Activated gamma-delta T cell treated with anti-CD3 and anti-CD28 coated beads, Interleukin-2, amount 50 U/mL, for 16 hours (primary cell): ENCODE measurements around the gene PNP.
"Not testable (repeated sequence)": the region's sequence is repeated elsewhere in the genome, so short reads cannot be mapped to it uniquely, and the experiment has no call there.

Experiments
- DNase-seq: peaks from one replicate; pipeline ENCODE4 v3.0.0-alpha.2; 2020; ENCODE audit warnings: low read depth

PNP gene

GRCh38 chr14:20492486-20492885 is 23.3 kb downstream of the PNP start:
- no peak for DNase-seq

DNA sequence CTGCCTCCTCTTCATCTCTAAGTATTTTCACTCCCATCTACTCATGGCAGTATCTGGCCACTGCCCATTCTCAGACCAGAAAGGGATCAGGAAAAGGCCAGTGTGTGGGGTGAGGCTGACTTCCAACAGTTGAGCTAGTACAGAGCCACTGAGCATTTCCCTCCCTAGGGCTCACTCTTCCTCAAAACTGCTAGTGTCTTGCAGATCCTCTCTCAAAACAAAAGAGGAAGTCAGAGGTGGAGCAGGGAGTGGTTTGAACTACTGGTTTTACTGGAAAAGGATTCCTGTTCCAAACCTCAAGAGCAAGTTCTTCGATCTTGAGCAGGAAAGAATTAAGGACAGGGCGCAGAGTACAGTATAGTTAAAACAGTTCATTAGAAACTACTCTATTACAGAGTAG is 24.4 kb downstream of the PNP start:
- no peak for DNase-seq

DNA sequence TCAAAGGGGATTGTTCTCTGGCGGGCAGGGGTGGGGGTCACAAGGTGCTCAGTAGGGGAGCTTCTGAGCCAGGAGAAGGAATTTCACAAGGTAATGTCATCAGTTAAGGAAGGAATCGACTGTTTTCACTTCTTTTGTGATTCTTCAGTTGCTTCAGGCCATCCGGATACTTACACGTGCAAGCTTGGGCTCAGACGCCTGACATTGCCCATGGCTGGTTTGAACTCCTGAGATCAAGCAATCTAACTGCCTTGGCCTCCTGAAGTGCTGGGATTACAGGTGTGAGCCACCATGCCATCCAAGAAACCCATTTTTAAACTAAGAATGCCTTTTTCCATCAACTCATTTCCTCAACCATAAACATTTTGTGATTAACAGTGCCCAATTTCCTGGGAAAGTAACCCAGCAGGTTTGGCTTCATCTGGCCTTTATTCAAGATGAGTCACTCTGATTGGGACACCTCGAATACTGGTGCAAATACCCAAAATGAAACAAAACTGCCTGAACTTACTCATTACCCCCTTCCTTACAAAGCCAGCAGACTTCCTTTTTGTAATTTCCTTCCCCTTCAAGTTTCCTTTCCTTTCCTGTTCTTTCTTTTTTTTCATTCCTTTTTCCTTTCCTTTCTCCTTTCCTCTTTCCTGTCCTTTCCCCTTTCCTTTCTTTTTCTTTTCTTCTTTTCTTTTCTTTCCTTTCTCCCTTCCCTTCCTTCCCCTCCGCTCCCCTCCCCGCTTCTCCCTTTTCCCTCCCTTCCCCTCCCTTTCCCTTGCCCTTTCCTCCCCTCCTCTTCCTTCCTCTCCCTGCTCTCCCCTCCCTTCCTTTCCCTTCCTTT is 25.9 kb downstream of the PNP start:
- DNase-seq: no peak

DNA sequence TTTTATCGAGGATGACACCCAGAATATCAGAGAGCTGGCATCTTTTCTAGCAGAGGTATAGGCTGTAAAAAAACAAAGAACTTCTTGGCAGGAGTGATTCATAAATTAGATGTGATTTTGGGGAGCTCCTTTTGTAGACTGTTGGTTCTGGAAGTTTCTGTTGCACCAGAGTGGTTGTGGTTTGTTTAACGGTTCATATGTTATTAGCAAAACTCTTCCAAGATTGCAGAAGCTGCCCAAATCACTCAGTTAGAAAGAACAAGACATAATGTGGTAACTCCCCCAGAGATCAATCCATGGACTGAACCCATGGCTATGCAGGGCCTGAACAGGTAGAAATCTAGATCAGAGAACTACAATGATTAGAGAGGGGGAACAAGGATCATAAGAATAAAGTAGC is 29.4 kb downstream of the PNP start:
- DNase-seq: no peak

DNA sequence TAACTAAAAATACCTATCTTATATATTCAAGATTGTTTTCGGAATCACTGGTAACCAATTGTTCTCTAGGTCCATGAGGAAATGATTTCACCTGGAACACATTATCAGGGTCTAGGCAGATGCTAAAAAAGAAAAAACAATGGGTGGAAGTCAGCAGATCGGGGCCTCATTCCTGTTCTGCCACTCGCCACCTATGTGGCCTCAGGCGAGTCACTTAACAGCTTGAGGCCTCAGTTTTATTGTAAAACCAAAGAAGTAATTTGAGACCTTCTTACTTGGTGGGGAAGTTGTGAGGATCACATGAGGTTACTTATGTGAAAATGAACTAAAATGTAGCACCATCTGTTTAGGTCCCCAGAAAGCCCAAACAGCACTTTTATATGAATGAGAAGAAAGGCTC is 29.9 kb downstream of the PNP start:
- DNase-seq: no peak

DNA sequence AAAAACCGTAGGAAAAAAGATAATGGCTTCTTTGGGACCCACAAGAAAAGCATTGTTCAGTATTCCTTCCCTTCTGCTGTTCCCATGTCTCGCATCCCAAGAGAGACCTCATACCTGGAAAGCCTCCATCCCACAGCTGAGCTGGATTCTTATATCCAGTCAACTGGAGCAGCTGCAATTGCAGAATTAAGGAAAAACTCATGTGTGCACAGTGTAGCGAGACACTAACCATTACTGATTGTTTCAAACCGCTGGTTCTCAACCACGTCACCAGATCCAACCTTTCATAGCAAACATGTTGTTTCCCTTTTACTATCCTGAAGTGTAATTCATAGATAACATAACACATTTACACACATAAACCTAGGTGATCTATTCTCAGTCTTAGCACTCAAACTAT is 30.7 kb downstream of the PNP start:
- no peak for DNase-seq

GRCh38 chr14:20501346-20501745 is 32.1 kb downstream of the PNP start:
- DNase-seq: no peak

- DNase-seq: no peak
Observed at GRCh38 chr14:20503898-20504297, 34.7 kb downstream of the PNP start.

GRCh38 chr14:20506276-20506675 is 37.1 kb downstream of the PNP start:
- not testable (repeated sequence) for DNase-seq

DNA sequence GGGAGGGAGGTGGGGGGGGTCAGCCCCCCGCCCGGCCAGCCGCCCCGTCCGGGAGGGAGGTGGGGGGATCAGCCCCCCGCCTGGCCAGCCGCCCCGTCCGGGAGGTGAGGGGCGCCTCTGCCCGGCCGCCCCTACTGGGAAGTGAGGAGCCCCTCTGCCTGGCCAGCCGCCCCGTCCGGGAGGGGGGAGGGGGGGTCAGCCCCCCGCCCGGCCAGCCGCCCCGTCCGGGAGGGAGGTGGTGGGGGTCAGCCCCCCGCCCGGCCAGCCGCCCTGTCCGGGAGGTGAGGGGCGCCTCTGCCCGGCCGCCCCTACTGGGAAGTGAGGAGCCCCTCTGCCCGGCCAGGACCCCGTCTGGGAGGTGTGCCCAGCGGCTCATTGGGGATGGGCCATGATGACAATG is 37.5 kb downstream of the PNP start:
- DNase-seq: not testable (repeated sequence)

GRCh38 chr14:20507537-20507936 is 38.3 kb downstream of the PNP start:
- DNase-seq: not testable (repeated sequence)

- DNase-seq: no peak
Observed at GRCh38 chr14:20508367-20508766, 39.2 kb downstream of the PNP start.

DNA sequence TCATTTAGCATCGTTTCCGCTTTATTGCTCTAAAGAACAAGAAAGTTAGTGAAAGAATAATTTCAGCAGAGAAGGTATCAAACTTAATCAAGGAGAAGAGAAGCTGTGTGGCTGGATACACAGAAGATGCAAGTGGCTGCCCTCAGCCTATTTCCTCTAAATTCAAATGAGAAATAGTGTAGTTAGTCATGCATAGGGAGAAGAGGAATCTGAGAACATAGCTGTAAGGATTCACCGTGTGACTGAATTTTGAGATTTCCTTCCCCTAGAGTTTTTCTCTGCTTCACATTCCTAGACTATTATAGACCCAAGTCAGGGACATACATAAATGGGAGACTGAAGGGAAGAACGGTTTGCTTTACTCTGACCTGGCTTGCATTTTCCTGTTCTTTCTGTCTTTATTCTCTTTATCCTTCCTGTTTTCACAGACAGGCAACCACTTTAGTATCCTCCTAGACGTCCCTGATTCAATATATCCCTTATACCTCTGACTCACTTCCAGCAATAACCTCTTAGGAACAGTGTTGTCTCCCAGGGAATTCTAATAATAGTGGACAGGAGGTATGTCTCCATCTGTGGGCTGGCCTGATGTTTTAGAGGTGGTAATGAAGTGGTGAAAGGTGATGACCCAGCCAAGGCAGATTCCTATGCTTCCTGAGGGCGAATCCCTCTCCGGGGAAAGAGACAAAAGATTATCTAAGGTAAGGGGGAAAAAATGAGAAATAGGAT is 43.1 kb downstream of the PNP start:
- no peak for DNase-seq

DNA sequence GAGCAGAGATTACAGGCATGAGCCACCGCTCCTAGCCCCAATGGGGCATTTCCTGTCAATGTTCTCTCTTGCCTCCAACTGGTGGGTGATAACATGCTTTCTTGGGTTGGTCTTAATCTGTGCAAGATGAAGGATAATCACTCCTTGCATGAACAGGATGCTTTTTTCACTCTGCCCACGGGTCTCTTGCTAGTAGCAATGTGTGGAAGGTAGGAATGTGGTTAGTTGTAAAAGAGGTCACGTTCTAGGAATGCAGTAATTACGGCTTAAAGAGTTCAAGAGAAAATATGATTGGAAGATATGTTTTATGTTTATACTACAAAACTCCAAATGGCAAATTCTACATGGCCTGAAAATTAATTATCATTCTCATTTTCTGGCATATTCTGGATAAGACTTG is 46.6 kb downstream of the PNP start:
- no peak for DNase-seq

DNA sequence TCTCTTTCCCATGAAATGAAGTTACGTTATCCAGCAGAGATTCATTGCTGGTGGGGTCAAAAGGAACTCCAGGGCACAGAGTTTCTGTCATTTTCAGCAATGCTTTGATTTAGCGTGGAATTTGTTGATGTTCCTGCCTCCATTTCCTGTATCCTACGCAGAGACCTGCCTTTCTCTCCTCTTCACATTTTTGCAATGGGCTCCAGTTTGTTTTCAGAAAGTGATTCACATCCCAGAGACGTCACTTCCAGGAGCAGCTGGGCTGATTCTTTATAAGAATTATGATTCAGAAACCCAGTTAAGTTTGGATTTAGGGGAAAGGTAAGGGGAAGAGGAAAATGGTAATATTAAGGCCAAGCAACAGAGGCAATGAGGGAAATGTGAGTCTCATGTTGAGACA is 47.7 kb downstream of the PNP start:
- no peak for DNase-seq

DNA sequence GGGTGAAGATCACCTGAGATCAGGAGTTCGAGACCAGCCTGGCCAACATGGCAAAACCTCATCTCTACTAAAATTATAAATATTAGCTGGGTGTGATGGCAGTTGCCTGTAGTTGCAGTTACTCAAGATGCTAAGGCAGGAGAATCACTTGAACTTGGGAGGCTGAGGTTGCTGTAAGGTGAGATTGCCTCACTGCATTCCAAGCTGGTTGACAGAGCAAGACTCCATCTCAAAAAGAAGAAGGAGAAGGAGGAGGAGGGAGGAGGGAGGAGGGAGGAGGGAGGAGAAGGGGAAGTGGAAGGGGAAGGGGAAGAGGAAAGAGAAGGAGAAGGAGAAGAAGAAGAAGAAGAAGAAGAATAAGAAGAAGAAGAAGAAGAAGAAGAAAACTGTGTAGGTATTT is 53.1 kb downstream of the PNP start:
- no peak for DNase-seq

DNA sequence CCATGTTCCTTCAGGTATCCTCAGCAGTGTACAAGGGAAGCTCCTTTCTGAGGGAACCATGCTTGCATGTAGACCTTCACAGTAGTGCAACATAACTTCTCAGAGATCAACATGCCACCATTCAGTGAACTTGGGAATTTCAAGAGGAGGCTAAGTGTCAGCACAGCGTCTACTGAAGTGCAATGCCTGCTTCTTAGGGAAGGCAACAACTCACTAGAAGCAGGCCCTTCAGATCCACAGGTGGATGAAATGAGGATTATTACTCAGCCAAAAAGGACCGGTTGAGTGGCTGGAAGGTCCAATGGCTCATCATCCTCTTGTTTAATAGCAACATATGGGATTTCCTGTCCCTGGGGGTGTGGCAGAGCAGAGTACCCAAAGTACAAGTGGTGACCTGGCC is 54.8 kb downstream of the PNP start:
- no peak for DNase-seq
